Mesothelial cell of epicardium (in vitro differentiated cells): ENCODE results near the gene MT1B. TPM values are rescaled to one million over a fixed set of nuclear protein-coding genes. Genes with fewer than 3 reads are reported as not detected.

ENCODE experiments used
- DNase-seq, 2 experiments: peaks; one replicate each; pipeline ENCODE4 v3.0.0; 2021; ENCODE audit warnings: low spot score in 2 of 2; ENCODE audit not compliant: unreplicated experiment in 2 of 2
- H3K27ac Mint-ChIP-seq: 2 replicates; pipeline ENCODE4 v1.8.0; 2021; ENCODE audit warnings: mixed read lengths
- H3K27me3 Mint-ChIP-seq: 2 replicates; pipeline ENCODE4 v1.8.0; 2021; ENCODE audit warnings: low read depth, mixed read lengths
- H3K36me3 Mint-ChIP-seq: 2 replicates; pipeline ENCODE4 v1.8.0; 2021; ENCODE audit warnings: mixed read lengths
- H3K4me1 Mint-ChIP-seq: 2 replicates; pipeline ENCODE4 v1.8.0; 2021; ENCODE audit warnings: mixed read lengths
- H3K4me3 Mint-ChIP-seq: 2 replicates; pipeline ENCODE4 v1.8.0; 2021; ENCODE audit warnings: mild to moderate bottlenecking, moderate library complexity, mixed read lengths
- H3K9me3 Mint-ChIP-seq: 2 replicates; pipeline ENCODE4 v1.8.0; 2021; ENCODE audit warnings: mixed read lengths
- CTCF ChIP-seq: fragments of 200-600 bp; sonication (generic); IDR thresholded peaks from one replicate; pipeline ENCODE4 v1.5.0; 2021; ENCODE audit warnings: antibody characterized with exemption; ENCODE audit not compliant: unreplicated experiment
- total RNA-seq: library from RNA; stranded (reverse); gene quantifications from 3 replicates; pipeline ENCODE4 v1.2.1, GENCODE V29; 2021

The MT1B gene
- total RNA-seq, 1 donor from 2014 or later: not detected

GRCh38 chr16:56688762-56689161, 37.1 kb downstream of the MT1B start:
- peaks cover 20% of the 10 kb centered on the region for H3K4me1 Mint-ChIP-seq
- TF ChIP-seq CTCF: no peak
- H3K9me3 Mint-ChIP-seq: peaks cover 18% of the 10 kb centered on the region
- no peak overlapping the region for H3K27ac Mint-ChIP-seq
- no peak overlapping the region for H3K4me3 Mint-ChIP-seq
- peaks cover 40% of the 10 kb centered on the region for H3K27me3 Mint-ChIP-seq
- no peak for DNase-seq
- H3K36me3 Mint-ChIP-seq: peaks cover 3% of the 10 kb centered on the region

- Mint-ChIP-seq H3K27ac (no peak overlapping the region), H3K9me3 (peaks cover 18% of the 10 kb centered on the region), H3K4me1 (peaks cover 17% of the 10 kb centered on the region), H3K36me3 (peaks cover 3% of the 10 kb centered on the region), H3K4me3 (no peak overlapping the region), H3K27me3 (peaks cover 36% of the 10 kb centered on the region)
- no peak for TF ChIP-seq CTCF
- DNase-seq: no peak
Observed at GRCh38 chr16:56689171-56689570, 37.5 kb downstream of the MT1B start.

- Mint-ChIP-seq H3K9me3 (peaks cover 18% of the 10 kb centered on the region), H3K4me1 (peaks cover 17% of the 10 kb centered on the region), H3K27me3 (peaks cover 25% of the 10 kb centered on the region), H3K36me3 (peaks cover 3% of the 10 kb centered on the region), H3K4me3 (no peak overlapping the region), H3K27ac (no peak overlapping the region)
- DNase-seq: no peak
- TF ChIP-seq CTCF: no peak
Observed at GRCh38 chr16:56690420-56691122, 38.9 kb downstream of the MT1B start.

GRCh38 chr16:56691885-56692284, 40.2 kb downstream of the MT1B start:
- DNase-seq: no peak
- H3K4me1 Mint-ChIP-seq: peaks cover 17% of the 10 kb centered on the region
- no peak for TF ChIP-seq CTCF
- H3K36me3 Mint-ChIP-seq: no peaks in the 10 kb centered on the region
- H3K9me3 Mint-ChIP-seq: peaks cover 11% of the 10 kb centered on the region
- peak overlapping the region; percentile 91 for H3K27ac Mint-ChIP-seq
- peaks cover 19% of the 10 kb centered on the region for H3K27me3 Mint-ChIP-seq
- no peak overlapping the region for H3K4me3 Mint-ChIP-seq

GRCh38 chr16:56695246-56695645, 43.6 kb downstream of the MT1B start:
- H3K9me3 Mint-ChIP-seq: peaks cover 17% of the 10 kb centered on the region
- no peak for DNase-seq
- H3K36me3 Mint-ChIP-seq: peaks cover 1% of the 10 kb centered on the region
- H3K27me3 Mint-ChIP-seq: peaks cover 3% of the 10 kb centered on the region
- peaks cover 17% of the 10 kb centered on the region for H3K4me1 Mint-ChIP-seq
- no peak for TF ChIP-seq CTCF
- H3K27ac Mint-ChIP-seq: no peak overlapping the region
- H3K4me3 Mint-ChIP-seq: no peak overlapping the region
